IPS-20b (cell line): Measurements from ENCODE around the gene HDAC9.

Experiments
- H3K27ac ChIP-seq: one replicate; pipeline ENCODE4 v1.5.1; 2013; ENCODE audit warnings: low read length
- H3K27me3 ChIP-seq: 2 replicates; pipeline ENCODE4 v1.6.1; 2013; ENCODE audit warnings: mild to moderate bottlenecking, low read length, inconsistent platforms; ENCODE audit not compliant: insufficient read depth
- H3K36me3 ChIP-seq: 2 replicates; pipeline ENCODE4 v1.6.1; 2013; ENCODE audit warnings: low read depth, mild to moderate bottlenecking, inconsistent platforms, low read length, moderate library complexity; ENCODE audit not compliant: insufficient read depth
- H3K4me1 ChIP-seq: 2 replicates; pipeline ENCODE4 v1.6.1; 2013; ENCODE audit warnings: mild to moderate bottlenecking, control low read depth, inconsistent platforms, low read length, moderate library complexity; ENCODE audit not compliant: insufficient read depth
- H3K4me3 ChIP-seq: 2 replicates; pipeline ENCODE4 v1.5.1; 2013; ENCODE audit warnings: mild to moderate bottlenecking, low read length, inconsistent platforms
- H3K9ac ChIP-seq: 2 replicates; pipeline ENCODE4 v1.6.1; 2013; ENCODE audit warnings: low read depth, mild to moderate bottlenecking, inconsistent platforms, low read length, moderate library complexity
- H3K9me3 ChIP-seq: 2 replicates; pipeline ENCODE4 v1.6.1; 2013; ENCODE audit warnings: mild to moderate bottlenecking, low read depth, low read length, inconsistent platforms; ENCODE audit not compliant: insufficient read depth

Gene HDAC9

GRCh38 chr7:18547509-18548187, 52.1 kb downstream of the HDAC9 start:
- Histone ChIP-seq H3K4me3 (no peak overlapping the region), H3K27me3 (no peaks in the 10 kb centered on the region), H3K27ac (no peak overlapping the region), H3K9ac (no peak overlapping the region), H3K9me3 (no peaks in the 10 kb centered on the region), H3K4me1 (peaks cover 5% of the 10 kb centered on the region; the same call in 1 of the 2 replicates), H3K36me3 (no peaks in the 10 kb centered on the region)

DNA sequence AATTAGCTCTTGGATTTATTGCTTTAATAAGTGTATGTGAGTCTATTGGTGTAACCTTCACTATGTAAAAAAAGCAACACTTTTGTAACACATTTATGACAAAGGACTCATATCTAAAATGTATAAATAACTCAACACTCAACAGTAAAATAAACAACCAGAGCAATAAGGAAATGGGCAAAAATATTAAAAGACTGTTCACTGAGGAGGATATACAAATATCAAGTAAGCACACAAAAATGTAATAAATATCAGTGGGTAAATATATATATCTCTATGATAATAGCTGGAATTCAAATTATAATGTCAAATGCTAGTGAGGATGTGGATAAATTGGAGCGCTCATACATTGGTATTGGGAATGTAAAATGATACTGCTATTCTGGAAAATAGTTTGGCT, 53.0 kb downstream of the HDAC9 start:
- H3K9me3 ChIP-seq, result no peaks in the 10 kb centered on the region
- no peaks in the 10 kb centered on the region for H3K36me3 ChIP-seq
- H3K9ac ChIP-seq, result no peak overlapping the region
- no peaks in the 10 kb centered on the region for H3K27me3 ChIP-seq
- no peak overlapping the region for H3K4me3 ChIP-seq
- H3K27ac ChIP-seq, result no peak overlapping the region
- H3K4me1 ChIP-seq, result peaks cover 5% of the 10 kb centered on the region; the same call in 1 of the 2 replicates

GRCh38 chr7:18550574-18550973, 55.0 kb downstream of the HDAC9 start:
- no peak overlapping the region for H3K27ac ChIP-seq
- H3K4me3 ChIP-seq, result no peak overlapping the region

DNA sequence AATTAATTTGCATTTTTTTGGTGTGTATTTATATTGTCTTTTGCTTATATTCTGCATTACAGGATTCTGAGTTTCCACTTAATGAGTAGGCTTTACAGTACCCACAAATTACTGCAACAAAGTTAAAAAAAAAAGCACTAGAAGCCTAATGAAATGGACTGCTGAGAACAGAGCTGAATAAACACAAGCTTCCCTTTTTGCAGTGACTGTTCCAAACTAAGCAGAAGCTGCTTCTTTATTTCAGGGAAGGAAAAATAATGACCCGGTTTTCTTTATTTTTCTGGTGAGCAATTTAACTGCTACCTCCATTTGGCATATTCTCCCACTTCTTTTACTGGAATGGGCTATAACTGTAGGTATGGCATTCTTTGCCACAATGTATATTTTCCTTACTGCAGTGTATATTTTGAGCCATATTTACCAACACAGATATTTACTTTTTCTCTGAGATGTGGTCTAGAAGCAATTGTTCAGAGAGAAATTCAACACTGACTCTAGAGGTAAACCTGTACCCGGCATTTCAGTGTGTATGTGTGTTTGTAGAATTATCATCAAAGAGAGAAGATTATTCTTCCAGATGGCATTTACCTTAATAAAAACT, 56.9 kb downstream of the HDAC9 start:
- H3K36me3 ChIP-seq, result no peaks in the 10 kb centered on the region
- H3K27ac ChIP-seq, result no peak overlapping the region
- H3K4me3 ChIP-seq, result no peak overlapping the region
- no peaks in the 10 kb centered on the region for H3K9me3 ChIP-seq
- no peaks in the 10 kb centered on the region for H3K27me3 ChIP-seq
- no peak overlapping the region for H3K9ac ChIP-seq
- H3K4me1 ChIP-seq, result 0 out of 2 replicates have a peak, but pooled peaks cover 5% of the 10 kb centered on the region

More at GRCh38 chr7:18550574-18550973, 55.0 kb downstream of the HDAC9 start:
- Histone ChIP-seq H3K9ac (no peak overlapping the region), H3K4me1 (peaks cover 5% of the 10 kb centered on the region; the same call in 1 of the 2 replicates), H3K27me3 (no peaks in the 10 kb centered on the region), H3K36me3 (no peaks in the 10 kb centered on the region), H3K9me3 (no peaks in the 10 kb centered on the region)

DNA sequence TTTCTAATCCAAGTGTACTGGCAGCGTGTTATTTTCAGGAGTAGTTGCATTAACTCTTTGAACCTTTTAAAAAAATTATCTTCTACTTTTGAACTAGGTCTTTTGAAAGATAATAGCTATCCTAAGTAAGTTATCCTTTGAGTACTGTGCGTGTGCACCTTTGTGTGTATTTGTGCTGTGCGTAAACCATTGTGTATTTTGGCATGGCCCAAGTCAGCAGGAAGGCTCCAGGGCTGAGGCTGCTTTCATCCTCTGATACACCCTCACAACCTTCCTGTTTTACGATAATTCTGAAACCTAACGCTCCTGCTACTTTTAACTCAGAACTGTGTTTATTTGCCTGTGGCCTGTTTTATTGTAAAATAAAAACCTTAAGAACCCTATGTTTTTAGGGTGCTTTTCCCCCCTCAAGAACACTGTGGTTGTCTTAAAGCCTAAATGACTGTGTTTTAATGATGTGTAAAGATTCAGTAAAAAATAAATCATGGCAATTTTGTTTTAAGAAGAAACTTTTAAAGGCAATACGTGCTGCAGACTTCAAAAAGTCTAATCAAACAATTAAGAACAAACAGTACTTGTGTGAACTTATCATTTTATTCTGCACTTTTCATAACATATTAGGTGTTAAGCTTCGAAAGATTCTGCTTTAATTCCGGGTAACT, 57.5 kb downstream of the HDAC9 start:
- no peaks in the 10 kb centered on the region for H3K36me3 ChIP-seq
- no peaks in the 10 kb centered on the region for H3K9me3 ChIP-seq
- 0 out of 2 replicates have a peak, but pooled peaks cover 5% of the 10 kb centered on the region for H3K4me1 ChIP-seq
- no peak overlapping the region for H3K4me3 ChIP-seq
- H3K9ac ChIP-seq, result no peak overlapping the region
- no peak overlapping the region for H3K27ac ChIP-seq
- no peaks in the 10 kb centered on the region for H3K27me3 ChIP-seq

- Histone ChIP-seq H3K27ac (no peak overlapping the region), H3K27me3 (no peaks in the 10 kb centered on the region), H3K9me3 (no peaks in the 10 kb centered on the region), H3K36me3 (no peaks in the 10 kb centered on the region), H3K4me1 (0 out of 2 replicates have a peak, but pooled peaks cover 5% of the 10 kb centered on the region), H3K4me3 (no peak overlapping the region), H3K9ac (no peak overlapping the region)
These were observed 58.1 kb downstream of the HDAC9 start for GRCh38 chr7:18553605-18554003.

GRCh38 chr7:18555120-18555519, 59.6 kb downstream of the HDAC9 start:
- no peaks in the 10 kb centered on the region for H3K27me3 ChIP-seq
- H3K9ac ChIP-seq, result no peak overlapping the region
- 0 out of 2 replicates have a peak, but pooled peaks cover 4% of the 10 kb centered on the region for H3K4me1 ChIP-seq
- no peaks in the 10 kb centered on the region for H3K36me3 ChIP-seq
- H3K27ac ChIP-seq, result no peak overlapping the region
- no peak overlapping the region for H3K4me3 ChIP-seq
- H3K9me3 ChIP-seq, result no peaks in the 10 kb centered on the region

DNA sequence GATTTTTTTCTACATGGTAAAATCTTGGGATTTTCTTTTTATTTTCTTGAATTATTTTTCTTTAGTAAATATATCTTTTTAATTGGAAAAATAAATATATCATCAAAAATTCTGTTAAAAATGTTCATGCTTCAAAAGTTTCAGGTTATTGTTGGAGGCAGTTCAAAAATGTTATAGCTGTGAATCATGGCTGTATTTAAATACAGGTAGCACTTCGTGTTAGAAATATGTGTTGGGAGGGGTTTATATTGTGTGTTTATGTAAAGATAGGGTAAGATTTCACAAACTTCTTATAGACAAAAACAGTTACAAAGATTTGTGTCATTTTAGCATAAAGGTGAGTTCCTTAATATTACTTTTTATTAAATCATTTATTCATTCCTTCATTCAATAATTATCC, 60.4 kb downstream of the HDAC9 start:
- H3K9me3 ChIP-seq, result no peaks in the 10 kb centered on the region
- no peak overlapping the region for H3K4me3 ChIP-seq
- H3K27ac ChIP-seq, result no peak overlapping the region
- H3K36me3 ChIP-seq, result no peaks in the 10 kb centered on the region
- no peaks in the 10 kb centered on the region for H3K4me1 ChIP-seq
- H3K27me3 ChIP-seq, result no peaks in the 10 kb centered on the region
- no peak overlapping the region for H3K9ac ChIP-seq

DNA sequence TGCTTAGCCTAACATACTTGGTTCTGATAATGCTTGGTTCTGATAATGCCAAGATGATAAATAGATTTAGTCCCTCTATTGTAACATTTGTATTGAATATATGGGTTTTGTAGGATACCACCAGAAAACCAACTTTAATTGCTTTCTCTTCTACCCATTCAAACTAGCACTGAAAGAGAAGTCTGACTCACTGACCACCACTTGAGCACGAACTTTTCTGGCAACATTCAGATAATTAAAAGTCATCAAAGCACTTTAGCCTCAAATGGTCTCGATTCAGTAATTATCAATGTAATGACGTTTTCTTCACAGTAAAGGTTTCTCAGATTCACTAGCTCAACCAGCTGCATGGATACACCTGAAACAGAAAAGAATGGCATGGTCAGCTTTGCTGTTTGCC, 63.0 kb downstream of the HDAC9 start:
- Histone ChIP-seq H3K9me3 (no peaks in the 10 kb centered on the region), H3K27me3 (no peaks in the 10 kb centered on the region), H3K4me3 (no peak overlapping the region), H3K4me1 (no peaks in the 10 kb centered on the region), H3K9ac (no peak overlapping the region), H3K27ac (no peak overlapping the region), H3K36me3 (no peaks in the 10 kb centered on the region)

- Histone ChIP-seq H3K27me3 (no peaks in the 10 kb centered on the region), H3K27ac (no peak overlapping the region), H3K9ac (no peak overlapping the region), H3K36me3 (no peaks in the 10 kb centered on the region), H3K4me3 (no peak overlapping the region), H3K9me3 (no peaks in the 10 kb centered on the region), H3K4me1 (no peaks in the 10 kb centered on the region)
These were observed 63.4 kb downstream of the HDAC9 start for GRCh38 chr7:18558910-18559309.

DNA sequence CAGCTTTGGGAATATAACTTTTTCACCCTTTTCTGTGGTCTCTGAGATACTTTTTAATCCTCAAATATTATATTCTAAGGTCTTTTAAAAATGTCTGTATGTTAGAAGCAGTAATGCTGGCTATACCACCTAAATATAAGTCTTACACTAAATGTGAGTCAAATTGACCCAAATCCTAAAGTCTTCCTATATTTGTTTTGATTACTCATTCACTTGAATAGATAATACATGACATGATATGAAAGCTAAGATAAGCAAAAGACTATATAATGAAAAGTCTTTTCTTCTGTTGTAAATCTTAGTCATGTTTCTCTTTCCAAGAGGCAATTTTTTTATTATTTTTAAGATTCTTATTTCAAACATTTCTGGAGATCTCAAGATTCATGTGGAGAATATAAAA, 64.2 kb downstream of the HDAC9 start:
- no peak overlapping the region for H3K4me3 ChIP-seq
- H3K9ac ChIP-seq, result no peak overlapping the region
- no peak overlapping the region for H3K27ac ChIP-seq
- no peaks in the 10 kb centered on the region for H3K9me3 ChIP-seq
- no peaks in the 10 kb centered on the region for H3K4me1 ChIP-seq
- no peaks in the 10 kb centered on the region for H3K27me3 ChIP-seq
- H3K36me3 ChIP-seq, result no peaks in the 10 kb centered on the region

DNA sequence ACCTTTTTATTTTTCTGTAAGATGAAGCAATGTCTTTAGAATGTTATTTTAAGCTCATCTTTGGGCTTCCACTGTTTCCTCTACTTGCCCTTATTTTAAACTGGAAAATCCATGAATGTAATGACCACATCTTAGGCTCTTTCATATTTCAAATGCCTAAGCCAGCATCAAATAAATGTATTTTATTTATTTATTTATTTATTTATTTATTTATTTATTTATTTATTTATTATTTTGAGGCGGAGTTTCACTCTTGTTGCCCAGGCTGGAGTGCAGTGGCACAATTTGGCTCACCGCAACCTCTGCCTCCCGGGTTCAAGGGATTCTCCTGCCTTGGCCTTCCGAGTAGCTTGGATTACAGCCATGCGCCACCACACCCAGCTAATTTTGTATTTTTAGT, 69.2 kb downstream of the HDAC9 start:
- Histone ChIP-seq H3K27me3 (no peaks in the 10 kb centered on the region), H3K4me3 (no peak overlapping the region), H3K36me3 (no peaks in the 10 kb centered on the region), H3K27ac (no peak overlapping the region), H3K9me3 (no peaks in the 10 kb centered on the region), H3K4me1 (0 out of 2 replicates have a peak, but pooled peaks cover 3% of the 10 kb centered on the region), H3K9ac (no peak overlapping the region)
